BLaER1 treated with 17β-estradiol and CSF1 and Interleukin-3, amounts not matched to agents 10 nM and 100 nM (cell line): Measurements from ENCODE around the gene PTPRM.

ENCODE experiments used
- H3K27ac ChIP-seq, 11 experiments: shearing (Covaris generic); formaldehyde crosslinking; 2 replicates each; pipeline ENCODE4 v1.8.1; 2022
- H3K27me3 ChIP-seq, 11 experiments: shearing (Covaris generic); formaldehyde crosslinking; 2 replicates each; pipeline ENCODE4 v1.8.1; 2022
- H3K36me3 ChIP-seq, 11 experiments: shearing (Covaris generic); formaldehyde crosslinking; 2 replicates each; pipeline ENCODE4 v1.8.1; 2022
- H3K4me1 ChIP-seq, 10 experiments: shearing (Covaris generic); formaldehyde crosslinking; 2 replicates each; pipeline ENCODE4 v1.8.1; 2022
- H3K4me2 ChIP-seq, 11 experiments: shearing (Covaris generic); formaldehyde crosslinking; 2 replicates each; pipeline ENCODE4 v1.8.1; 2022
- H3K4me3 ChIP-seq, 10 experiments: shearing (Covaris generic); formaldehyde crosslinking; 2 replicates each; pipeline ENCODE4 v1.8.1; 2022
- H3K9ac ChIP-seq, 11 experiments: shearing (Covaris generic); formaldehyde crosslinking; 2 replicates each; pipeline ENCODE4 v1.8.1; 2022
- H3K9me3 ChIP-seq, 11 experiments: shearing (Covaris generic); formaldehyde crosslinking; replicated peaks in 1 of 11; 2 replicates each; pipeline ENCODE4 v1.8.1; 2022
- H4K20me1 ChIP-seq, 11 experiments: shearing (Covaris generic); formaldehyde crosslinking; 2 replicates each; pipeline ENCODE4 v1.8.1; 2022
- Cebpa-rat ChIP-seq, 11 experiments: shearing (Covaris generic); IDR thresholded peaks; 2 replicates each; pipeline ENCODE4 v1.8.1; 2022

The PTPRM gene

GRCh38 chr18:8324343-8325065 lies 757.4 kb downstream of the PTPRM start:
- H3K4me1 ChIP-seq: peaks cover 0 to 6% (median 0%) of the 10 kb centered on the region in 10 experiments; a peak in 1 of 20 replicates

GRCh38 chr18:8326763-8327394 lies 759.8 kb downstream of the PTPRM start:
- no peak overlapping the region for H3K27ac ChIP-seq
- H3K36me3 ChIP-seq: no peaks in the 10 kb centered on the region
- H3K9me3 ChIP-seq: no peaks in the 10 kb centered on the region; a peak in 1 of 22 replicates
- no peaks in the 10 kb centered on the region for H4K20me1 ChIP-seq
- no peak for TF ChIP-seq Cebpa-rat (IDR thresholded peaks at IDR 0.05)
- H3K4me3 ChIP-seq: no peak overlapping the region
- H3K27me3 ChIP-seq: no peaks in the 10 kb centered on the region
- H3K9ac ChIP-seq: no peak overlapping the region
- H3K4me2 ChIP-seq: no peak overlapping the region
- peaks cover 0 to 6% (median 0%) of the 10 kb centered on the region in 10 experiments; a peak in 1 of 20 replicates for H3K4me1 ChIP-seq

More at GRCh38 chr18:8324343-8325065, 757.4 kb downstream of the PTPRM start:
- no peak overlapping the region for H3K9ac ChIP-seq
- no peak overlapping the region for H3K4me3 ChIP-seq
- no peak overlapping the region for H3K4me2 ChIP-seq
- H3K9me3 ChIP-seq: no peaks in the 10 kb centered on the region; a peak in 1 of 22 replicates
- no peaks in the 10 kb centered on the region for H3K36me3 ChIP-seq
- no peak overlapping the region for H3K27ac ChIP-seq
- no peaks in the 10 kb centered on the region for H3K27me3 ChIP-seq
- TF ChIP-seq Cebpa-rat (IDR thresholded peaks at IDR 0.05): no peak
- H4K20me1 ChIP-seq: no peaks in the 10 kb centered on the region

- no peak overlapping the region for H3K4me2 ChIP-seq
- no peaks in the 10 kb centered on the region for H3K27me3 ChIP-seq
- no peaks in the 10 kb centered on the region for H4K20me1 ChIP-seq
- no peaks in the 10 kb centered on the region for H3K36me3 ChIP-seq
- peaks cover 0 to 6% (median 0%) of the 10 kb centered on the region in 10 experiments; a peak in 1 of 20 replicates for H3K4me1 ChIP-seq
- TF ChIP-seq Cebpa-rat (IDR thresholded peaks at IDR 0.05): no peak
- no peak overlapping the region for H3K9ac ChIP-seq
- H3K4me3 ChIP-seq: no peak overlapping the region
- H3K9me3 ChIP-seq: no peaks in the 10 kb centered on the region; a peak in 1 of 22 replicates
- no peak overlapping the region for H3K27ac ChIP-seq
Measured at GRCh38 chr18:8328126-8328525, 761.0 kb downstream of the PTPRM start.

GRCh38 chr18:8329186-8329771 lies 762.2 kb downstream of the PTPRM start:
- H4K20me1 ChIP-seq: no peaks in the 10 kb centered on the region
- TF ChIP-seq Cebpa-rat (IDR thresholded peaks at IDR 0.05): no peak
- no peaks in the 10 kb centered on the region for H3K27me3 ChIP-seq
- H3K9me3 ChIP-seq: no peaks in the 10 kb centered on the region; a peak in 1 of 22 replicates
- no peak overlapping the region for H3K4me2 ChIP-seq
- no peak overlapping the region for H3K27ac ChIP-seq
- H3K4me1 ChIP-seq: peaks cover 0 to 6% (median 0%) of the 10 kb centered on the region in 10 experiments; a peak in 1 of 20 replicates
- H3K4me3 ChIP-seq: no peak overlapping the region
- no peaks in the 10 kb centered on the region for H3K36me3 ChIP-seq
- no peak overlapping the region for H3K9ac ChIP-seq

- Histone ChIP-seq H4K20me1 (no peaks in the 10 kb centered on the region), H3K27ac (no peak overlapping the region), H3K9me3 (no peaks in the 10 kb centered on the region), H3K4me2 (no peak overlapping the region), H3K4me1 (peaks cover 0 to 6% (median 0%) of the 10 kb centered on the region in 10 experiments; a peak in 1 of 20 replicates), H3K9ac (no peak overlapping the region), H3K36me3 (no peaks in the 10 kb centered on the region), H3K4me3 (no peak overlapping the region), H3K27me3 (no peaks in the 10 kb centered on the region)
- no peak for TF ChIP-seq Cebpa-rat (IDR thresholded peaks at IDR 0.05)
Measured at GRCh38 chr18:8330575-8330974, 763.5 kb downstream of the PTPRM start.

- H4K20me1 ChIP-seq: no peaks in the 10 kb centered on the region
- peaks cover 0 to 6% (median 0%) of the 10 kb centered on the region in 10 experiments; a peak in 1 of 20 replicates for H3K4me1 ChIP-seq
- no peaks in the 10 kb centered on the region for H3K27me3 ChIP-seq
- no peak overlapping the region for H3K9ac ChIP-seq
- H3K27ac ChIP-seq: no peak overlapping the region
- H3K9me3 ChIP-seq: no peaks in the 10 kb centered on the region
- no peak for TF ChIP-seq Cebpa-rat (IDR thresholded peaks at IDR 0.05)
- no peak overlapping the region for H3K4me3 ChIP-seq
- H3K4me2 ChIP-seq: no peak overlapping the region
- no peaks in the 10 kb centered on the region for H3K36me3 ChIP-seq
Measured at GRCh38 chr18:8332286-8332685, 765.2 kb downstream of the PTPRM start.

GRCh38 chr18:8333961-8334360 lies 766.8 kb downstream of the PTPRM start:
- Histone ChIP-seq H3K4me1 (peaks cover 0 to 5% (median 0%) of the 10 kb centered on the region in 10 experiments; a peak in 1 of 20 replicates), H4K20me1 (no peaks in the 10 kb centered on the region), H3K9me3 (no peaks in the 10 kb centered on the region), H3K4me3 (no peak overlapping the region), H3K4me2 (no peak overlapping the region), H3K9ac (no peak overlapping the region), H3K27ac (no peak overlapping the region), H3K36me3 (no peaks in the 10 kb centered on the region), H3K27me3 (no peaks in the 10 kb centered on the region)
- no peak for TF ChIP-seq Cebpa-rat (IDR thresholded peaks at IDR 0.05)

GRCh38 chr18:8337211-8337610 lies 770.1 kb downstream of the PTPRM start:
- H3K4me3 ChIP-seq: no peak overlapping the region
- H3K4me2 ChIP-seq: no peak overlapping the region
- no peaks in the 10 kb centered on the region for H3K36me3 ChIP-seq
- H3K9ac ChIP-seq: no peak overlapping the region
- peaks cover 0 to 11% (median 0%) of the 10 kb centered on the region in 10 experiments; a peak in 6 of 20 replicates for H3K4me1 ChIP-seq
- H3K9me3 ChIP-seq: no peaks in the 10 kb centered on the region
- no peaks in the 10 kb centered on the region for H3K27me3 ChIP-seq
- no peak for TF ChIP-seq Cebpa-rat (IDR thresholded peaks at IDR 0.05)
- no peak overlapping the region for H3K27ac ChIP-seq
- H4K20me1 ChIP-seq: no peaks in the 10 kb centered on the region

GRCh38 chr18:8339210-8339609 lies 772.1 kb downstream of the PTPRM start:
- H3K36me3 ChIP-seq: no peaks in the 10 kb centered on the region
- no peak overlapping the region for H3K9ac ChIP-seq
- no peak for TF ChIP-seq Cebpa-rat (IDR thresholded peaks at IDR 0.05)
- no peaks in the 10 kb centered on the region for H3K9me3 ChIP-seq
- H3K4me2 ChIP-seq: no peak overlapping the region
- no peak overlapping the region for H3K27ac ChIP-seq
- no peaks in the 10 kb centered on the region for H4K20me1 ChIP-seq
- no peak overlapping the region for H3K4me3 ChIP-seq
- peaks cover 0 to 26% (median 0%) of the 10 kb centered on the region in 10 experiments; a peak in 6 of 20 replicates for H3K4me1 ChIP-seq
- no peaks in the 10 kb centered on the region for H3K27me3 ChIP-seq
